Left ventricle myocardium superior (tissue), 1 donor: ENCODE data around the gene ANKRD40. TPM values are rescaled to one million over a fixed set of nuclear protein-coding genes. Genes with fewer than 3 reads are reported as not detected.
A peak's percentile ranks its signal among the peaks of the same experiment; 100 is the strongest.
"Not testable (repeated sequence)": the region's sequence is repeated elsewhere in the genome, so short reads cannot be mapped to it uniquely, and the experiment has no call there.

ENCODE experiments used
- ATAC-seq: fragments of 200-7000 bp; cut with Tn5 transposase; one replicate; pipeline ENCODE4 v1.9.1; 2020; ENCODE audit warnings: mild to moderate bottlenecking, moderate library complexity
- DNase-seq: peaks from one replicate; pipeline ENCODE4 v3.0.0-alpha.2; 2020
- intact Hi-C: fragments of 100-400 bp; cut with micrococcal nuclease; formaldehyde crosslinking; loops from one replicate; pipeline ENCODE4 v1.11.0; 2022
- total RNA-seq: library from RNA; stranded (reverse); fragmentation: NEBNext Ultra II Directional; extraction: Animal tissue kit (Norgen Biotek cat#: 25700); gene quantifications from one replicate; pipeline ENCODE4 v1.2.1, GENCODE V29; 2021
- donor health status: DM: no; HTN: yes; CAD: no; lungs with severe emphysema.

The ANKRD40 gene
- total RNA-seq, 1 donor from 2014 or later: 54.4 TPM

- ATAC-seq: no peak
- intact Hi-C loops: no loop called here
- DNase-seq: no peak
Measured at GRCh38 chr17:50689251-50689650, 18.5 kb downstream of the ANKRD40 start.

GRCh38 chr17:50688245-50688644 is 19.5 kb downstream of the ANKRD40 start:
- ATAC-seq: no peak
- DNase-seq: no peak
- intact Hi-C loops: no loop called here

- ATAC-seq (no peak), DNase-seq (no peak)
- intact Hi-C loops: no loop called here
Measured at GRCh38 chr17:50687200-50688066, 20.3 kb downstream of the ANKRD40 start.

- peak; percentile 85 for ATAC-seq
- intact Hi-C loops: no loop called here
- DNase-seq: peak; percentile 51
Measured at GRCh38 chr17:50686494-50687199, 21.1 kb downstream of the ANKRD40 start.

- ATAC-seq (no peak), DNase-seq (no peak)
- intact Hi-C loops: no loop called here
Measured at GRCh38 chr17:50685691-50686493, 21.8 kb downstream of the ANKRD40 start.

- ATAC-seq: no peak
- intact Hi-C loops: no loop called here
- no peak for DNase-seq
Measured at GRCh38 chr17:50685334-50685665, 22.4 kb downstream of the ANKRD40 start.

- ATAC-seq (no peak), DNase-seq (no peak)
- intact Hi-C loops: no loop called here
Measured at GRCh38 chr17:50684612-50685333, 22.9 kb downstream of the ANKRD40 start.

- intact Hi-C loops: no loop called here
- DNase-seq: no peak
- no peak for ATAC-seq
Measured at GRCh38 chr17:50684288-50684611, 23.5 kb downstream of the ANKRD40 start.

- DNase-seq (no peak), ATAC-seq (no peak)
- intact Hi-C loops: no loop called here
Measured at GRCh38 chr17:50683434-50684287, 24.1 kb downstream of the ANKRD40 start.

- DNase-seq (no peak), ATAC-seq (no peak)
- intact Hi-C loops: no loop called here
Measured at GRCh38 chr17:50682938-50683337, 24.8 kb downstream of the ANKRD40 start.

- intact Hi-C loops: no loop called here
- DNase-seq (no peak), ATAC-seq (no peak)
Measured at GRCh38 chr17:50682441-50682840, 25.3 kb downstream of the ANKRD40 start.

- peak; percentile 75 for ATAC-seq
- peak; percentile 48 for DNase-seq
- intact Hi-C loops: no loop called here
Measured at GRCh38 chr17:50681263-50682200, 26.2 kb downstream of the ANKRD40 start.

GRCh38 chr17:50680543-50681262 is 27.0 kb downstream of the ANKRD40 start:
- intact Hi-C loops, DNase-seq: not testable (repeated sequence)
- ATAC-seq: peak; percentile 12

- intact Hi-C loops: no loop called here
- no peak for DNase-seq
- ATAC-seq: no peak
Measured at GRCh38 chr17:50680126-50680525, 27.6 kb downstream of the ANKRD40 start.

GRCh38 chr17:50679008-50679544 is 28.6 kb downstream of the ANKRD40 start:
- no peak for ATAC-seq
- DNase-seq: no peak
- intact Hi-C loops: no loop called here

- intact Hi-C loops: no loop called here
- ATAC-seq (no peak), DNase-seq (no peak)
Measured at GRCh38 chr17:50677851-50678375, 29.8 kb downstream of the ANKRD40 start.
